GM21367 (cell line): ENCODE measurements around the gene HHIPL1.
A peak's percentile ranks its signal among the peaks of the same experiment; 100 is the strongest.

Experiments
- ATAC-seq: cut with Tn5 transposase; IDR thresholded peaks from one replicate; pipeline ENCODE4 v1.9.1; 2021; ENCODE audit not compliant: unreplicated experiment

Gene HHIPL1

GRCh38 chr14:99609245-99610170 lies 35.4 kb upstream of the HHIPL1 start:
- no peak for ATAC-seq

- no peak for ATAC-seq
Observed at GRCh38 chr14:99611646-99612045, 33.3 kb upstream of the HHIPL1 start.

- no peak for ATAC-seq
Observed at GRCh38 chr14:99612071-99612737, 32.7 kb upstream of the HHIPL1 start.

DNA sequence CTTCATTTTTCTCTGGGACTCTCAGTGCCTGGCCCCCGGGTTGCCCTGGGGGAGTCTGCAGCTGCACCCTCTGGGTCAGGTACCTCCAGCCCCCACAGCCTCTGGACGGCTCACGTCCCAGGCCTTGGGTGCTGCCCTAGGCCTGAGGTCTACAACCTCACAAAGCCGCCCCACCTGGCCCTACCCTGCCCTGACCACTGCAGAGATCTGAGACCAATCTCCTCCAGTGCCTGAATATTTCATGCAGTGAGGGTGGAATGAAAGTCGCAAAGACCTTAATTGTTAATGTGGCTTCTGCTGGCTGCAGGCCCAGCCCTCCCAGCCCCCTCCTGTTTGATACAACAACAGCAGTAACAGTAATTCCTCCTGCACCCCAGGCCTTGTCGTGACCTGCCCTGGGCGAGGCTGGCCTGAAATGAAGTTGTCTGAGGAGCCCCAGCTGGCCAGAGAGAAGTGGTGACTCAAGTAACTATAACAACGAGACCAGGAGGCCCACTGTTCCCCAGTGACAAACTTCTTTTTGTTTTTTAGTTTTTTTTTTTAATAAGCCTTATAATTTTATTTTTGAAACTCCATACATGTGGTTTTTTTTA lies 32.1 kb upstream of the HHIPL1 start:
- no peak for ATAC-seq

- no peak for ATAC-seq
Observed at GRCh38 chr14:99615497-99616157, 29.3 kb upstream of the HHIPL1 start.

GRCh38 chr14:99616832-99617800 lies 27.8 kb upstream of the HHIPL1 start:
- ATAC-seq, result no peak

DNA sequence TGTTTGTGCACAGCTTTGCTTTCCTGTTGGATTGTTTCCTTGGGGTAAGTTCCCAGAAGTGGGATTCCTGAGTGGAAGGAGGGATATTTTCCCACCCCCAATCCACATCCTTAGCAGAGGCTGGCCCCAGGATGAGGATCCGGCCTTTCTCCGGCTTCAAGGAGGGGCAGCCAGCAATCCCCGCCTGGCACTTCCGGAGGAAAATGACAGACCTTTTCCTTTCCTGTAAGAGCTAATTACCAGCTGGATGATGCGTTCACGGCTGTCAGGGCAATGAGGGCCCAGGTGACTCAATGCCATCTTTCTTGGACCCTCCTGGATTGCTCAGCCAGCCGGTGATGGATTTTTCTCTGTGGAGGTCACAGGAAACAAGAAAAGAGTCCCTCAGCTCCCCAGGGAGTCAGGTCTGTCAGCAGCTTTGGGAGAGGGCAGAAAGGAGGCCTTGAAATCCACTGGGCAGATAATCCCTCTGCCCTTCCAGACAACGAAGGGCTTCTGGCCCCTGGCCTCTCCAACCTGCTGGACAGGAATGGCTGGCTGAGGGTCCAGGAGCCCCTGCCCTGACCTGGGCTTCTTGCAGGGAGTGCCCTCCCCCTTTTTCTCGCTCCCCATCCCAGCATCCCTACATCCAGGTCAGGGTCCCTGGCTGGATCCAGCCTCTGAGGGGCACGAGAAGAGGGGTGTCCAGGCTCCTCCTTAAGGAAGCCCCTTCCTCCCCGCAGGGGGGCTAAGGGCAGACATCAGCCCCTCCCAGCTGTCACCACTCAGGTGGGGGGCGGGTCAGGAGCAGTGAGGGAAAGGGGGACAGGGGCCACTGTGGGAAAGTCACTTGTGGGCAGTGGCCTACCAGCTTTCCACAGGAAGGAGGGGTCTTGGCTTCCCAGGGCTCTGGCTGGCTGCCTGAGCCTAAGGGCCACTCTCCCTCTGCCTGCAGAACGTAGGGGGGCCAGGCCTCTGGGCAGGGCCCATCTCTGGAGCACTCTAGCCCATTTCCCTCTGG lies 24.8 kb upstream of the HHIPL1 start:
- no peak for ATAC-seq

DNA sequence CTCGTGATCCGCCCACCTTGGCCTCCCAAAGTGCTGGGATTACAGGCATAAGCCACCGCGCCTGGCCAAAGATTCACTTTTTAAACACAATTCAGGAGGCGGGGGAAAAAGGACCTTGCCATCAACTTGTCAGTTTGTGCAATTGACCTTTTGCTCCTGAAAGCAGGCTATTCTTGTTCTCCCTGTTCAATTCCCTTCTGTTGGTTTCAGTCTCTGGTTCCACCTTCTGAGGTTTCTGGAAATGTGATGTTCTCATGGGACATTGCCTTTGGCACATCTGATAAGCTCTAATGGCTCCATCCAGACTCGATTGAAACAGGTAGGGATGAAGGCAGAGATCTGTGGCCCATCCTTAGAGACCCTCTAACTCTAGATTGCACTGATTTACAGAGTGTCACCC lies 23.0 kb upstream of the HHIPL1 start:
- ATAC-seq, result no peak

DNA sequence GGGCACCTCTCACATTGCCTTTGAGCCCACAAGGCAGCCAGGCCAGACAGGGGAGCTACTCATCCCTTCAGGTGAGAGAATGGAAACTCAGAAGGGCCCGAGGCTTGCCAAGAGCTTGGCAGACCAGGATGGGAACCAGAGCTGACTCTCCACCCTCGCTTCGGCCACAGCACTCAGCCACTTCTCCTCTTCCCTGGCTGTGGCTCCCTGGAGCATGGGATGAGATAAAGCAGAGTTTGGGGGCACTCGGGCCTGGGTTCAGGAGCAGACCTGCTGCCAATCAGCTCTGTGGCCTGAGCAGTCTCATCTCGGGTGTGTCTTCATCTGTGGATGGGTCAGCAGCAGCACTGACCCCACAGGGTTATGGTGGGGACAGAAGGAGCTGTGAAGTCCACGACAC lies 20.9 kb upstream of the HHIPL1 start:
- ATAC-seq, result no peak

DNA sequence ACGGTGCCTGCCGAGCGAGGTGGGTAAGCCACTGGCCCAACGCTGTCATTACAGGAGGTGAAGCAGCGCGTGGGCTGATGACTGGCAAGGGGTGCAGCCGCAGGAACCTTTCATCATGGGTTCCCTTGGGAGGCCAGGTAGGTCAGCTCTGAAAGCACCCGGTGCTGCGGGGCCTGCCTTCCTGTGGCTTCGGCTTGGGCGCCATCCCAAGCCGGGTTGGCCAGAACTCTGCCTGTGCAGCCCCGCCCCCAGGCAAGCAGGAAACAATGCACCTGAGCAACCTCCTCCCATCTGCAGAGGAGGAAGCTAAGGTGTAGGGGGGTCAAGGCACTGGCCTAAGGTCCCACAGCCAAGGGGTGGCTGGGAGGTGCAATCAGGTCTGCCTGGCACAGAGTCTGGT lies 20.0 kb upstream of the HHIPL1 start:
- no peak for ATAC-seq

DNA sequence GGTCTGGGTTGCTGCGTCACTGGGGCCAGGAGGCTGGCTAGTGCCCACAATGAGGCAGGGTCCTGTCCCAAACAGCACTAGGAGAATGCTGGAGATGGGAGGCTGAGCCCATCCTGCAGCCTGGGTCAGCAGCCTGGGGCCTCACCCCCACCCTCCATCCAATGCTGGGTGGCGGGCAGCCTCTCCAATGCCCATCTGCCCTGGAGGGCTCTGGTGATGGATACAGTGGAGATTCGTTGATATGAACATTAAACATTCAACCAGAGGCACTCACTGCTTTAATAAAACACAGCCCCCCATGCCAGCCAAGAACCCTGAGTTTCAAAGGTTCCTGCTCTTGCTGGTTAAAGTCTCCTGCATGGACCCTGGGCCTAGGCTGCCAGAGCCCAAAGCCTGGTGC lies 19.5 kb upstream of the HHIPL1 start:
- no peak for ATAC-seq

DNA sequence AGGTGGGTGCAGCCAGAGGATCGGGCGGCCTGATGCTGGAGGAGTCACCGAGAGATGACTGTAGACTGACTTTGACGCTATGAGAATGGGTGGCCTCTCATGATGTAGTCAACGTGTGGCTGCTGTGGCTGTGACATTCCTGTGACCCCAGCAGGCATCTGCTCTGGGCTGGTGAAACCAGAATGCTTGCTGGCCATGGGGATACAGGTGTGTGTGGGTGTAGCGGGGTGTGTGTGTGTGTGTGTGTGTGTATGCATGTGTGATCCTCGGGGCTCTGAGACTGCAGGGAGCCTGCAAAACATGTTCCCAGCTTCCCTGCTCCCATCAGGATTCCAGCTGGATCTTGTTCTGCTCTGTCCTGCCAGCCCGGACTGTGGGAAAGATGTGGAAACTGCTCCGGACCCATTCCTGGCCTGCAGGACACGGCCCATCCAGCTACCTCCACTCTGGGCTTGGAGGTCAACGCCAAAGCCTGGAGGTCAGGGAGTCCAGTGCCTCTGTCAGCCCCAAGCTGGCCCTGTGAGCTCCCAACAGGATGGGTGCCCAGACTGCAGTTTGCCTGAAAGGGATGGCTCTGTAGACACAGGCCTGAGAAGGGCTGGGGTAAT lies 18.8 kb upstream of the HHIPL1 start:
- no peak for ATAC-seq

DNA sequence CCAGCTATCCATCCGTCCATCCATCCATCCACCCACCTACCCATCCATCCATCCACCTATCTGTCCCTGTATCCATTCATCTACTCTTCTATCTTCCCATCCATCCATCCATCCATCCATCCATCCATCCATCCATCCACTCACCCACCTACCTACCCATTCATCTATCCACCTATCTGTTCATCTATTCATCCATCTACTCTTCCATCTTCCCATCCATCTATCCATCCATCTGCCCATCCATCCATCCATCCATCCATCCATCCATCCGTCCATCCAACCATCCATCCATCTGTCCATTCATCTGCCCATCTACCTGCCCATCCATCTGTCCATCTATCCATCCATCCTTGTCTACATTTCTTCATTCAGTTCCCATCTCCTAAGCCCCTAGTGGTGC lies 17.8 kb upstream of the HHIPL1 start:
- ATAC-seq, result no peak

DNA sequence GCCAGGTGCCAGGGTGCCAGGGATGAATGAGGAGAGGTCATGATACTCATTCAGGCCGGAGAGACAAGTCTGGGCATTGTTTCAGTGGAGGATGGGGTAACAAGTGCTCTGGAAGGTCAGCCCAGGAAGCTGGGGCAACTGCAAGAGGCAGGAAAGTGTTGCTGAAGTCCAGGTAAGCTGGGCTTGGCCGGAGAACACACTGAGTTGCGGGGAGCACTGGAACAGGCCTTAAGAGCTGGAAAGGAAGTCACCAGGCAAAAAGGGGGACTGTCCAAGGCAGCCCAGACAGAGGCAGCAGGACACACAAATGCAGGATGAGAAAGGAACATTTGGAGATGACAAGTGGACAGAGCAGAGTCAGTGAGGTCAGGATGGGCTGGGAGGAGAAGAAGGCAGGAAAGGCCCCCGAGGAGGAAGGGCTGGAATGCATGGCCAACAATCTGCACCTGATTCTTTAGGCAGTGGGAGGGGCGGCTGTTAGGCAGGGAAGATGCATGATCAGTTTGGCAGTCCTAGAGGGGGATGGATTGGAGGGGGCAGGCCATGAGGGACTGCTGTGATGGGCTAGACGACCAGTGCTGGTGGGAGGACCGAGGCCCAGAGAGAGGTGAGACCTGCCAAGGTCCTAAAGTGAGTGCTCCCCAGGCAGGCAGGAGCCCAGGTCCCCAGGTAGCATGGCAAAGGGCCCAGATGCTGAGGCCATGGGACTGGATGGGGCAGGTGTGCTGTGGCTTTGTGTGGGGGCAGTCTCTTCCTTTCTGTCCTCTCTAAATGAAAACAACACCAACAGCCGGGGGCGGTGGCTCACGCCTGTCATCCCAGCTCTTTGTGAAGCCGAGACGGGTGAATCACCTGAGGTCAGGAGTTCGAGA lies 17.2 kb upstream of the HHIPL1 start:
- ATAC-seq, result no peak

- ATAC-seq, result peak; percentile 59
Observed at GRCh38 chr14:99628887-99629618, 15.9 kb upstream of the HHIPL1 start.

- no peak for ATAC-seq
Observed at GRCh38 chr14:99630202-99630601, 14.7 kb upstream of the HHIPL1 start.

DNA sequence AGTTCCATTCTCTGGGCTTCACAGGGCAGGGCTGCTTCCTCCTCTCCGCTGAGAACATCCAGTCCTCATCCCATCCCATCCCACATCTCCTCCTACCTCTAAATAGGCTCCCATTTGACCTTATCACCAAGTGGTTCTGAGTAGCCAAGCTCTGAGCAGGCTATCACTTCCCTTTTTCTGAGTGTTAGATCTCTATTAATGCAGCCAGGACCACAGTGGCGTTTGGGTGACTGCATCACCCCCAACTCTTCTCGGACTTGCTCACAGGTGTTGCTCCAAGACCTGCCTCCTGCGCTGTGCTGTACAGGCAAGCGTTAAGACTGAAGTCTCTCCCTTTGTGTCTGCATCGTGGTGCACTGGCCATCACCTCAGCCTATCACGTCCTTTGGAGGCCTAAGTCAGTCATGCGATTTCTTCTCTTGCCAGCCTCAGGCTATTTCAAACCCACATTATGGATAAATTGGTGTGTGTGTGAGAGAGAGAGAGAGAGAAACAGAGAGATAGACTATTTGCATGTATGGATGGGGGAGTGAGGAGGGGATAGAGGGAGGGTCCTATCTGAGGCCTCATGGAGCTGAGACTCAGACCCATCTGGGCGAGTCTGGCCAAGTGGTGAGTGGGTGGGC lies 12.4 kb upstream of the HHIPL1 start:
- ATAC-seq, result no peak
